ENCODE data around the gene POM121C. TPM values are rescaled to one million over a fixed set of nuclear protein-coding genes. Genes with fewer than 3 reads are reported as not detected.
"Not testable (repeated sequence)": the region's sequence is repeated elsewhere in the genome, so short reads cannot be mapped to it uniquely, and the experiment has no call there.

POM121C gene
- polyA plus RNA-seq (ENCODE audit: low read depth in 6 of 6), result 10 to 100 TPM in 5 of 6 donors, 1 to 10 TPM in 1; 5.2 to 32.4 (median 14.0) TPM

DNA sequence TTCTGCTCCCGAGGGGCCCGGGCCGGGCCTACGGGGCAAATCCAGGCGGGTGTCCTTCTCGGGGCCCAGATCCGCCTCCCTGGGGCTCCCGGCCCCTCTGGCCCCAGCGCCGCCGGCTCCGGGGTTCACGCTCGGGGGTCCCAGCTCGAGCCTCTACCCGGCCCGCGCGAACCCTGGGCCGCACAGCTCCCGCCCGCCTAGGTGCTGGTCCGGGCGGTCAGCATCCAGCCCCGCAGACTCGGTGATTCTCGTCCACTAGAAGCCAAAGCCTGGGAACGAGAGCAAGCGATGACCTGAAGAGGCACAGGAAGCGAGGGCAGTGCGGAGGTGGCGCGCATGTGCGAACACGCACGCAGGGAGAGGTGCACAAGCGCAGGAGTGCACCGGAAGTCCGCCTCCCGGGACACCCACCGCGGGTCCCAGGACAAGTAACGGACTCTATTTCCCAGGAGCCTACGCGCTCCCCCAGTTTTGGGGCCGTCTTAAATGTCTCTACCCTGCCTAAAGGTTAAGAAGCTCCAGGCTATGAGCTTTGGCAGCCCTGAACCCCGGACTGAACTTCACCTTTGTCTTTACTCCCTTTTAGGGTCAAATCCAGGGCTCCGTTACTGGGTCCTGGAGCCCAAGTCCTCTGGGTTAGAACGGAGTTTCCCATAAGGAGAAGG, at the start of gene POM121C:
TSS of gene POM121C (minus strand) at position 321 of the 665 bp plus-strand sequence. CDS start 44,803 bp downstream, outside the sequence.
- DNase-seq (peak; percentile 64), ATAC-seq (ENCODE audit: low read depth in 2 of 2) (peak; percentile 95 to 96)
- H3K36me3 Mint-ChIP-seq, H3K9me3 Mint-ChIP-seq, H3K27me3 Mint-ChIP-seq: not testable (repeated sequence)
- Mint-ChIP-seq H3K4me3 (peak within 1 kb of the TSS; percentile 86 to 94 (median 92)), H3K4me1 (peaks cover 8 to 24% (median 14%) of the 10 kb centered on the region in 3 donors), H3K27ac (peak within 1 kb of the TSS; percentile 54 to 88 (median 70))

DNA sequence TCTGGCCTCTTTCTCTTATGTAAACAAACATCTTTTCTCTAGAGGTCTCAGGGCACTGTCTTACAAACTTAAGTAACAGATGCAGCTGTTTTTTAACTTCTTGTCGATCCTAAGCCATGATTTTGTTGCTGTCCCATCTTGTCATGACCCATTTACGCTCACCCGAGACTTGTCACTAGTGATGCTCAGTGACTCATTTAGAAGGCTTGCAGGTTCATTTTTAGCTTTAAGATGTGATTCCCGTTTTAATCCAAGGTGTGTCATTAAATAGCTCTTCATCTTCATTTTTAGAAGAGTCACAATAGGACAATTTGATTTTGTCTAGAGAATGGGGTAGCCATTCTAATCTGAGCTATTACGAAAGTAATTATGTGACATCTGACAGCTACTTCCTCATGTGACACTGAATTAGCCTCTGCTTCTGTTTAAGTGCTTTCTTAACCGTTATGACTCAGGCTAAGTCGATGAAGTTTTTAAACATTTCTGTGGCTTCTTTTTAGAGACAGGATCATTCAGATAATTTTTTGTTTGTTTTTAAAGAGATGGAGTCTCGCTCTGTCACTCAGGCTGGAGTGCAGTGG, 48.7 kb upstream of the POM121C start:
- peak; percentile 49 to 58 for ATAC-seq (ENCODE audit: low read depth in 2 of 2)

GRCh38 chr7:75533926-75534325, 47.8 kb upstream of the POM121C start:
- ATAC-seq (ENCODE audit: low read depth in 2 of 2), result no peak
- Mint-ChIP-seq H3K4me1 (no peaks in the 10 kb centered on the region), H3K4me3 (no peak overlapping the region), H3K27ac (peak overlapping the region in 1 of 6 donors; percentile 62), H3K9me3 (no peaks in the 10 kb centered on the region), H3K27me3 (no peaks in the 10 kb centered on the region), H3K36me3 (no peaks in the 10 kb centered on the region)
- no peak for DNase-seq

More for the DNA sequence above, 48.7 kb upstream of the POM121C start:
- no peaks in the 10 kb centered on the region for H3K36me3 Mint-ChIP-seq
- DNase-seq, result no peak
- no peaks in the 10 kb centered on the region for H3K4me1 Mint-ChIP-seq
- no peak overlapping the region for H3K4me3 Mint-ChIP-seq
- no peaks in the 10 kb centered on the region for H3K27me3 Mint-ChIP-seq
- no peaks in the 10 kb centered on the region for H3K9me3 Mint-ChIP-seq
- peak overlapping the region in 1 of 6 donors; percentile 61 for H3K27ac Mint-ChIP-seq

DNA sequence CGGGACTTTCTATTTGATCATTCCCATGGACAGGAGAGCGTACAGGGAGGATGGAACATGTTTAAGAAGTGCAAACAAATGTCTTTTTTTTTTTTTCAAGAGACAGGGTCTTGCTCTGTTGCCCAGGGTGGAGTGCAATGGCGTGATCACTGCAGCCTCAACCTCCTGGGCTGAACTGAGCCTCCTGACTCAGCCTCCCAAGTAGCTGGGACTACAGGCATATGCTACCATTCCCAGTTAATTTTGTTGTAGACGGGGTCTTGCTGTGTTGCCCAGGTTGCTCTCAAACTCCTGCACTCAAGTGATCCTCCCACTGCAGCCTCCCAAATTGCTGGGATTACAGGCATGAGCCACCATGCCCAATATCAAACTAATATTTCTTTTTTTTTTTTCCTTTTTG, 46.5 kb upstream of the POM121C start:
- Mint-ChIP-seq H3K4me3 (no peak overlapping the region), H3K27ac (no peak overlapping the region), H3K36me3 (no peaks in the 10 kb centered on the region), H3K27me3 (no peaks in the 10 kb centered on the region), H3K4me1 (peaks cover 3 to 9% (median 8%) of the 10 kb centered on the region in 3 donors), H3K9me3 (no peaks in the 10 kb centered on the region)
- DNase-seq (no peak), ATAC-seq (ENCODE audit: low read depth in 2 of 2) (no peak)

DNA sequence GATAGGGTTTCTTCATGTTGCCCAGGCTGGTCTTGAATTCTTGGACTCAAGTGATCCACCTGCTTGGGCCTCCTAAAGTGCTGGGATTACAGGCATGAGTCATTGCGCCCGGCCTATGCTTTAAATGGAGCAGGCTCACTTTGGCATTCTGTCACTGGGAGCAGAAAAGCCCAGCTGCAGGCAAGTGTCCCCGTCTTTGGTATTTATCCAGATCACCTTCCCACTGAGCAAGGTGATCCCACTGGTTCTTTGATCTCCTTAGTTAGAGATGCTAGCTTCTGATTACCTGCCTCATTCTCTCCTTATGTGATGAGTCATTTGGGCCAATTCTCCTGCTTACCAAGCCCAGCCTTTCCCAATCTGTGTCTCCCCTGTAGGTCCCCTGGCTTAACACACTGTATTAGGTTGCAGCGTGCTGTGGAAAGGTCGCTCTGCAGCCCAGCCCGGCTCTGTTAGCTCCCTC, 45.3 kb upstream of the POM121C start:
- Mint-ChIP-seq H3K9me3 (no peaks in the 10 kb centered on the region), H3K4me1 (peaks cover 12 to 19% (median 19%) of the 10 kb centered on the region in 3 donors), H3K27ac (peak overlapping the region in 2 of 6 donors; percentile 24 to 29), H3K27me3 (no peaks in the 10 kb centered on the region), H3K36me3 (no peaks in the 10 kb centered on the region), H3K4me3 (peak overlapping the region in 3 of 8 donors; percentile 13 to 61 (median 24))
- no peak for ATAC-seq (ENCODE audit: low read depth in 2 of 2)
- no peak for DNase-seq

DNA sequence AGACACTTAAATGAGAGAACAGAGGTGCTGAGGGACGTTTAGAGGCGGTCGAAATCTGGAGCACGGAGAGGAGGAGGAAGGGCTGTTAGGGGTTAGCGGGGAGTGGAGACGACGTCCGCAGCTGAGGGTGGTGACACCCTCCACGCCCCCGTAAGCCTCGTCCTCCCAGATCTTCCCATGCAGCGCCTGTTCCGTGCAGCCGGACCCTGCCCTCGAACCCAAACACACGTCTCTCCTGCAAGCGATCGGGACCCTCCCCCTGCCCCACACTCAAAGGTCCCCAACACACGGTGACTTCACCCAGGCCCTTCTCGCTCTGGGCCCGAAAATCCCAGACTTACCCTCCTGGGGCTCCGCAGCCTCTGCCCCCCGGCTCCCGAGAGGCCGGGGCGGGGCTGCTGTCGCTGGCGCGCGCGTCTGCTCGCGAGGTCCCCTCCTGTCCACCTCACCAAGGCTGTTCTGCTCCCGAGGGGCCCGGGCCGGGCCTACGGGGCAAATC, 41.2 kb upstream of the POM121C start:
- not testable (repeated sequence) for H3K36me3 Mint-ChIP-seq; H3K27me3 Mint-ChIP-seq; ATAC-seq (ENCODE audit: low read depth in 2 of 2); H3K9me3 Mint-ChIP-seq; DNase-seq
- Mint-ChIP-seq H3K4me3 (peak overlapping the region; percentile 74 to 98 (median 94)), H3K4me1 (peaks cover 15 to 33% (median 30%) of the 10 kb centered on the region in 3 donors), H3K27ac (peak overlapping the region; percentile 69 to 94 (median 84))

- not testable (repeated sequence) for H3K4me3 Mint-ChIP-seq; ATAC-seq (ENCODE audit: low read depth in 2 of 2); H3K27ac Mint-ChIP-seq; H3K27me3 Mint-ChIP-seq; DNase-seq
- Mint-ChIP-seq H3K9me3 (peaks cover 4 to 13% (median 11%) of the 10 kb centered on the region in 7 donors), H3K36me3 (peaks cover 23 to 30% of the 10 kb centered on the region in 2 donors), H3K4me1 (peaks cover 10 to 23% (median 17%) of the 10 kb centered on the region in 3 donors)
These were observed 35.6 kb upstream of the POM121C start for GRCh38 chr7:75521727-75522126.

GRCh38 chr7:75518842-75519241, 32.7 kb upstream of the POM121C start:
- Mint-ChIP-seq H3K9me3 (peaks cover 4 to 13% (median 11%) of the 10 kb centered on the region in 7 donors), H3K36me3 (peaks cover 23 to 30% of the 10 kb centered on the region in 2 donors), H3K4me1 (peaks cover 6 to 13% (median 7%) of the 10 kb centered on the region in 3 donors)
- not testable (repeated sequence) for H3K27ac Mint-ChIP-seq; ATAC-seq (ENCODE audit: low read depth in 2 of 2); DNase-seq; H3K4me3 Mint-ChIP-seq; H3K27me3 Mint-ChIP-seq

DNA sequence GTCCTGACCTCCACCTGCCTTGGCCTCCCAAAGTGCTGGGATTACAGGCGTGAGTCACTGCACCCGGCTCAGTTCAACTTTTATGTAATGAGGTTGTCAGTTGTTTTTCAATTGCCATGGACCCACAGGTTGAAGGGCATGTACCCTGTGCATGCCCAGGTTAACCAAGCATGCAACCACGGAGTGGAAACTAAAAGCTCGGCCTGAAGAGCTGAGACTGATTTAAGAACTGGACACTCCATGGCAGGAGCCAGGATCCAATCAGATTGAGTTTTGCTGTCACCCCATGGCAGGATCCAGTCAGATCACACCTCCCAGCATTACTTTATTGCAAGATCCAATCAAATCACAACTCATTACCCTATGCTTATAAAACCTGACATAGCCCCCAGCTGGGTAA, 22.9 kb upstream of the POM121C start:
- H3K9me3 Mint-ChIP-seq; H3K27me3 Mint-ChIP-seq; DNase-seq; H3K4me1 Mint-ChIP-seq; H3K4me3 Mint-ChIP-seq; H3K27ac Mint-ChIP-seq; H3K36me3 Mint-ChIP-seq; ATAC-seq (ENCODE audit: low read depth in 2 of 2): not testable (repeated sequence)

DNA sequence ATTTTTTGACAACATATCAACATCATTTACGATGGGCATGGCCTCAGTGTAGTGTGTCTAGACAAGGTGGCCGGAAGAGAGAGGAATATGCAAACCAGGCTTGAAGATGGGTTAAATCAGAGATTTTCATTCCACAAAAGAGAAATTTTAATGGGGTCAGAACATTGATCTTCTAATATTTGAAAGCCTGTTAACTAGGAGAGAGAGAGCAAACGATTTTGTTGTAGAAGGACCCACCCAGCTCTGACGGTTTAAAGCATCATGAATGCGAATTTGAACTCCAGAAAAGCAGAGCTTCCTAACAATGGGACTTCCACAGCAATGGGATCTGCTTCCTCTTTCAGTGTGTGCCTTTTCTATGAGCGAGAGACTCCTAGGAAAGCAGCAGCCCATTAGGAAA, 5.9 kb upstream of the POM121C start, which contains the start of gene SPDYE5:
TSS of gene SPDYE5 (plus strand) at position 301 of the 400 bp plus-strand sequence. CDS start 1,728 bp downstream, outside the sequence.
- H3K4me3 Mint-ChIP-seq; H3K27me3 Mint-ChIP-seq; H3K4me1 Mint-ChIP-seq; H3K36me3 Mint-ChIP-seq; H3K9me3 Mint-ChIP-seq; DNase-seq; ATAC-seq (ENCODE audit: low read depth in 2 of 2): not testable (repeated sequence)
- peak within 1 kb of the TSS in 1 of 6 donors; percentile 19 for H3K27ac Mint-ChIP-seq

GRCh38 chr7:75485355-75485978, 632 bp downstream of the POM121C start:
- H3K9me3 Mint-ChIP-seq, H3K27me3 Mint-ChIP-seq, DNase-seq, H3K36me3 Mint-ChIP-seq: not testable (repeated sequence)
- Mint-ChIP-seq H3K4me3 (peak overlapping the region; percentile 86 to 94 (median 92)), H3K27ac (peak overlapping the region; percentile 41 to 88 (median 64)), H3K4me1 (peaks cover 8 to 24% (median 14%) of the 10 kb centered on the region in 3 donors)
- peak; percentile 19 to 37 for ATAC-seq (ENCODE audit: low read depth in 2 of 2)

- H3K4me3 Mint-ChIP-seq; H3K36me3 Mint-ChIP-seq; H3K27ac Mint-ChIP-seq; DNase-seq; H3K9me3 Mint-ChIP-seq; H3K27me3 Mint-ChIP-seq; ATAC-seq (ENCODE audit: low read depth in 2 of 2): not testable (repeated sequence)
- H3K4me1 Mint-ChIP-seq, result peaks cover 10 to 13% (median 10%) of the 10 kb centered on the region in 3 donors
These were observed 5.8 kb downstream of the POM121C start for GRCh38 chr7:75480313-75480712.

- H3K4me3 Mint-ChIP-seq; H3K9me3 Mint-ChIP-seq; H3K36me3 Mint-ChIP-seq; DNase-seq; H3K4me1 Mint-ChIP-seq; H3K27me3 Mint-ChIP-seq; ATAC-seq (ENCODE audit: low read depth in 2 of 2); H3K27ac Mint-ChIP-seq: not testable (repeated sequence)
These were observed 8.6 kb downstream of the POM121C start for GRCh38 chr7:75477457-75477856.

Measured in naive B cell (primary cell).